ENCODE measurements around the gene HOMEZ.

Gene HOMEZ

DNA sequence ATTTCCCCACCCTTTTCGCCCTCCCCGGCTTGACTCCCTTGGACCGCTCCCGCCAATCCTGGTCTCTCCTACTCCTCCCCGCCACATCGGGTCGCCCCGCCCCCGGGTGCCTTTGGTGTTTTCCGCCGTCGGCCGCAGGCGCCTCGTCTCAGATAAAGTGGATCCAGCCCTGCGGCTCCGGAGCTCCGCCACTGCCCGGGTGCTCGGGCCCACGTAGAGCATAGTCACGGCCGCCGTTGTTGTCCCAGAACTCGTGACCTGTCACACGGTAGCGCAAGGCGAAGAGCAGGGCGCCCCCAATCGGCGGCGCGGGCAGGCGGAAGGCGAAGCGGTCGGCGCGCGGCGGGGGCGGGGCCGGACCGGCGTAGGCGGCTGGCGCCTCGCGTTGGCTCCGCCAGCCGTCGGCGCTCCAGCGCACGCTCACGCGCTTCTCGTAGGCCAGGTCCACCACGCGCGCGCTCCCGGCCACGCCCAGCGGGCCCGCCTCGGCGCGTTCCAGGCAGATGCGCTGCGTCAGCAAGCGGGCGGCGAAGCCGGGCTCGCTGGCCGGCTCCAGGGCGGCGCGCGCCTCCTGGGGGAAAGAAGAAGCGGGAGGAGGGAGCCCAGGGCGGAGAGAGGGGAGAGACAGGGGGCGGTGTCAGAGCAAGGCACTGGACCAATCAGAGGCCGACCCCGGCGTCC, 15.5 kb upstream of the HOMEZ start:
- H3K27ac Mint-ChIP-seq: peak overlapping the region; percentile 100
- H3K4me3 Mint-ChIP-seq: peak overlapping the region; percentile 97
- peaks cover 26% of the 10 kb centered on the region for H3K27me3 Mint-ChIP-seq
- peaks cover 24% of the 10 kb centered on the region for H3K36me3 Mint-ChIP-seq
- CTCF ChIA-PET: interaction anchor here (0.7 to 3.5 kb wide), 14 partner anchors 9 to 233 kb away, joined by 3 to 32 read pairs (median 4); partner anchors contain the start of genes ACIN1, HOMEZ and PABPN1
- peaks cover 36% of the 10 kb centered on the region for H3K4me1 Mint-ChIP-seq
- no peaks in the 10 kb centered on the region for H3K9me3 Mint-ChIP-seq
- DNase-seq: peak; percentile 97

DNA sequence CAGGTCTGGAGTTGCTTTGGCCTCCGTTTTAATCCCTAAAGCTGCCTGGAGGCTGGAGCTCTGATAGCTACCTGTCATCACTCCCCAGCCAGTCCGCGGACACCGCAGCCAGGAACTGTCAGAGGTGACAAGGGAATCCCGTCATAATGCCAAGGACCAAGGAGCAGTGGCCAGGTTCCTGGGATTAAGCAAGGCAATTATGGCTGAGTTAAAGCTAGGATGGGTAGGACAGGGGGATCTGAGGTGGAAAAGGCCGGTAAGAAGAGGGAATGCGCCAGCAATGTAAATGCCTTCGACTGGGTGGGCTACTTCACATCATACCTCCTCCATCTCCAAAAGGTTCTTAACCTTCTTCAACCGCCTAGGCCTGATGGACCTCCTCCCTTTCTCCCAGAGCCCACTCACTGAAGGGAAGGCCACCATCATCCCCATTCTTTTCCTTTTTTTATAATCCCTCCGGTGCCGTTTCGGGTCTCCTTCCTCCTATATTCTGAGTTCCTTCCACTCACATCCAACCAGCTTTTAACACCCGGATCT, 14.8 kb upstream of the HOMEZ start:
- Mint-ChIP-seq H3K27me3 (peaks cover 20% of the 10 kb centered on the region), H3K27ac (peak overlapping the region; percentile 96), H3K4me1 (peaks cover 35% of the 10 kb centered on the region), H3K9me3 (no peaks in the 10 kb centered on the region), H3K36me3 (peaks cover 24% of the 10 kb centered on the region), H3K4me3 (peak overlapping the region; percentile 97)
- DNase-seq: peak; percentile 46
- CTCF ChIA-PET: interaction anchor here (0.7 to 3.5 kb wide), 15 partner anchors 8 to 233 kb away, joined by 3 to 32 read pairs (median 4); partner anchors contain the start of genes ACIN1, HOMEZ and PABPN1

DNA sequence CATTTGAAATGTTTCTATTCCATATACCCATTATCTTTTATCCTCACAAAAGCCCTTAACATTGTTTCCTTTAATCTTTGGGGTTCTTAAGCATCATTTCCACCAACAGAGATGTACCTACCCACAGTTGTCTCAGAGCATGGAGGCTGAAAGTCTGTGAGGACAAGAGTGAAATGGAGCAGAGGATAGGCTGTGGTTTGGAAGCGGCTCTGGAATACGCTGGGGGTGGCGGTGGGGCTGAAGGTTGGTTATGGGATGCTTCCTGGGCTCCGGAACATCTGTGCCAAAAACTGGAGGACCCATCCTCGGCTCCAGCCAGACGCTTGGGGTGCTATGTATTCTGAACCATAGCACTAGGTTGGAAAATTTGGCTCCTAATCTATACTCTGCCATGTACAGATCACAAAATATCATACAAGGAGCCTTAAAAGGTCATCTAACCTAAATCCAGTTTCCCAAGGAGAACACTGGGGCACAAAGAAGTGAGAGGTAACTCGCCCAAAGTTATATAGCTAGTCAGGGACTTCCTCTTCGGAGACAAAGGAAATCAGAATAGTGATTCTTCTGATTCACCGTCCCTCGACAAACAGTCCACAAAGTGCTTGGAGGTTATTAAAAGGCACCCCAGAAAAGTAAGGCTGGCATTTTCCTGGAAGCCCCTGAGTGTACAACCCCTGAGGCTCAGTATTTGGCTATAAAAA, 14.2 kb upstream of the HOMEZ start:
- Mint-ChIP-seq H3K36me3 (peaks cover 28% of the 10 kb centered on the region), H3K27ac (peak overlapping the region; percentile 96), H3K9me3 (no peaks in the 10 kb centered on the region), H3K4me1 (peaks cover 38% of the 10 kb centered on the region), H3K27me3 (peaks cover 15% of the 10 kb centered on the region), H3K4me3 (peak overlapping the region; percentile 97)
- CTCF ChIA-PET: interaction anchor here (1.0 to 3.5 kb wide), 13 partner anchors 12 to 232 kb away, joined by 3 to 32 read pairs (median 6); partner anchors contain the start of genes ACIN1, HOMEZ and PABPN1
- DNase-seq: no peak

DNA sequence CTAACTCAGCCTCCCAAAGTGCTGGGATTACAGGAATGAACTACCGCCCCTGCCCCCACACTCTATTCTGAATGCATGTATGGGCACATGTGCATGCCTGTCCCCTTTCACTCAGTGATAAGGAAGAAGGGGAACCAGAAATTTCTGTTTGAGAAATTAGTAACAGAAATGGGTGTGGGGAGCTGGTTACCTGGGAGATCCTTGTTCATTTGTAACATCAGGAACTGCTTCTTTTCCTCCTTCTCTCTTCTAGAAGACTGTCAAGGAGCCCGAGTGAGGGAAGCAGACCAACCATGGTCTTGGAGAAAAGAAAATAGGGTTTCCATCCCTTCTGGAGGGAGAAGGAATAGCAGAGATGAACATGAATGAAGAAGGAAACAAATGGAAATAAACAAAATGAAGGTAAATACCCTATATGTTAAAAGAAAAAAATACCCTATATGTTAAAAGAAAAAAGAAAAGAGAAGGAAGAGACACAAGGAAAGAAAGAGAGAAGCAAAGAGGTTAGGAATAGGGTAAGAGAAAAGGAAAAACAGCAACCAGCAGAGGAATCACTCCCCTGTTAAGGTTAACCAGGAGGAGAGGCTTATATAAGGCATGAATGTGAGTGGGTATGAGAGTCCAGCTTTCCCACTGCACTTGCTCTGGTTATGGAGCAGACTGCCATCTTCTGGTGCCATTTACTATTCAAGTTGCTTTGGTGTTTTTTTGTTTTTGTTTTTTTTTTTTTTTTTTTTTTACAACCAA, 13.5 kb upstream of the HOMEZ start:
- peak; percentile 40 for DNase-seq

DNA sequence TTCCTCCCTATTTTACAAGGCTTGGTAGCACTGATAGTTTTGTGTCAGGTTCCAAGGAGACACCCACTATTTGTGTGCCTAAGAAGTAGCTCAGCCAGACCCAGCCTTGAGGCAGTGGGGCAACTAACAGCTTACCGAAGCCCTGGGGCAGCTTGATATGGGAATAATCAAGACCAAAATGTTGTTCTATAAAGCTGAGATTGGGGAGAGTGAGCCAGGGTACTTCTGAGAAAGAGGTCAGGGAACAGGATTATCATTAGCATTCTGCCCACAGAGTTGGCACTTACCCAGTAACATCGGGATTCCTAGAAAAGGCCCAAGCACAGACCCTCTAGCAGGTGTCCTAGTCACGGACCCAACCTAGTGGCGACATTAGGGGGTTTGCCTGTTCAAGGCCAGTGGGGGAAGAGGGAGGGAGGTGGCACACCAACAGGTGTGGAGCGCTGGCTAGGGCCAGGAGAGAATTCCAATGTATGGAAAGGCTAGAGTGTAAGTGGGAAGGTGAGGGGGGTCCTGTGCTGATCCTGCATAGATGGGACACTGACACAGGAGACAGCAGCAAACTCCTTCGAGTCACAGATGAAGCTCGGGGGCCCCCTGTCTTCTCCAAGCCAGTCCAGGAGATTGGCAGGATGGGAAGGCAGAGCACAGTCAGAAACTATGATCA, 11.8 kb upstream of the HOMEZ start:
- no peaks in the 10 kb centered on the region for H3K9me3 Mint-ChIP-seq
- H3K4me3 Mint-ChIP-seq: no peak overlapping the region
- H3K27me3 Mint-ChIP-seq: peaks cover 8% of the 10 kb centered on the region
- H3K36me3 Mint-ChIP-seq: peaks cover 26% of the 10 kb centered on the region
- peak overlapping the region; percentile 82 for H3K27ac Mint-ChIP-seq
- CTCF ChIA-PET: interaction anchor here (0.6 to 3.5 kb wide), 5 partner anchors 11 to 177 kb away, joined by 3 to 32 read pairs (median 6); partner anchors contain the start of genes HOMEZ and PABPN1
- peaks cover 36% of the 10 kb centered on the region for H3K4me1 Mint-ChIP-seq
- DNase-seq: no peak

More for the DNA sequence above, 13.5 kb upstream of the HOMEZ start:
- Mint-ChIP-seq H3K9me3 (no peaks in the 10 kb centered on the region), H3K4me3 (peak overlapping the region; percentile 97), H3K4me1 (peaks cover 44% of the 10 kb centered on the region), H3K27me3 (peaks cover 15% of the 10 kb centered on the region), H3K36me3 (peaks cover 28% of the 10 kb centered on the region), H3K27ac (peak overlapping the region; percentile 96)
- CTCF ChIA-PET: interaction anchor here (0.7 to 3.5 kb wide), 7 partner anchors 11 to 642 kb away, joined by 3 to 32 read pairs (median 8); partner anchors contain the start of gene HOMEZ

DNA sequence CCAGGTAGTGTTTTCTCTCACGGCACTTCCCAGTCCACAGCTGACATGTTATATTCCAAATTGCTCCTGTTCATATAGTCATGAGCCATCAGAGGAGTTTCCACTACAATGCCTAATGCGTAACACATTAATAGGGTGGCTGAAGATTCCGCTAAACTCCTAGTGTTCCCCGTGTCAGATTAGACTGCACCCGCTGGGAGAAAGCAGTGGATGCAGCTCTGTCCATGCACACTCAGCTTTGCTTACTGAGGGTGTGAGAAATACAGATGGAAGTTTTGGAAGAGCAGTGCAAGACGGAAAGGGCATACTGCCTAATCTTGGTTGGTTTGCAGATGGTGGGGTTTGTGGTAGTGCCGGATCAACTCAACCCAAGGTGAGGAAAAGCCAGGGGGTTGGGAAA, 11.2 kb upstream of the HOMEZ start:
- Mint-ChIP-seq H3K4me1 (peaks cover 33% of the 10 kb centered on the region), H3K9me3 (no peaks in the 10 kb centered on the region), H3K36me3 (peaks cover 24% of the 10 kb centered on the region), H3K4me3 (no peak overlapping the region), H3K27me3 (peaks cover 5% of the 10 kb centered on the region), H3K27ac (no peak overlapping the region)
- CTCF ChIA-PET: interaction anchor here (1.2 to 2.2 kb wide), 7 partner anchors 10 to 176 kb away, joined by 3 to 10 read pairs (median 3); partner anchors contain the start of genes HOMEZ and PABPN1
- no peak for DNase-seq

DNA sequence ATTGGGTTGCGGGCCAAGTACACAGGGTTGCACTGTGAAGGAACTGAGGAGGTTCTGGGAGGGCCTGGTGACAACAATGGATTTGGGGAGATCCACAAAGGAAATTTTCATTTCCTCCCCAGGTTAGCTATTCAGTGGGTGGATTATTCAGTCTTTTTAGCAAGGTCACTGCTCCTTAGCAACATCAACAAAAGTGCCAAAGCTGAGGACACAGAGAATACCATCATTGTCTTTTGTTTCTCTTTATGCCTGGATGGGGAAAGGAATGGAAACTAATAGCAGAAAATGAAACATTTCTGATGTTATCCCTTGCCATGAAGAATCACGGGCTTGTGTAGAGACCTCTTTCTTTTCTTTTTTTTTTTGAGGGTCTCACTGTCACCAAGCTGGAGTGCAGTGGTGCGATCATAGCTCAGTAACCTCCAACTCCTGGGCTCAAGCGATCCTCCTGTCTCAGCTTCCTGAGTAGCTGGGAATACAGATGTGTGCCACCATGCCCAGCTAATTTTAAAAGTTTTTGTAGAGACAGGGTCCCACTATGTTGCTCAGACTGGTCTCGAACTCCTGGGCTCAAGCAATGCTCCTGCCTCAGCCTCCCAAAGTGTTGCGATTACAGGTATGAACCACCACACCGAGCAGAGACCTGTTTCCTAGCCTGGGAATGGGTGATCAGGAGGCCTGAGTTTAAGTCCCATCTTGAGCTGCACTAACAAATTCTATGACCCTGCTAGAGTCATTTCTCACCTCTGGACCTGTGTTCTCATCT, 10.3 kb upstream of the HOMEZ start:
- no peak for DNase-seq
- Mint-ChIP-seq H3K36me3 (peaks cover 24% of the 10 kb centered on the region), H3K4me1 (peaks cover 33% of the 10 kb centered on the region), H3K27ac (no peak overlapping the region), H3K27me3 (peaks cover 5% of the 10 kb centered on the region), H3K4me3 (no peak overlapping the region), H3K9me3 (no peaks in the 10 kb centered on the region)
- CTCF ChIA-PET: interaction anchor here (0.8 to 2.7 kb wide), 9 partner anchors 9 to 175 kb away, joined by 3 to 10 read pairs (median 3); partner anchors contain the start of genes HOMEZ and PABPN1

DNA sequence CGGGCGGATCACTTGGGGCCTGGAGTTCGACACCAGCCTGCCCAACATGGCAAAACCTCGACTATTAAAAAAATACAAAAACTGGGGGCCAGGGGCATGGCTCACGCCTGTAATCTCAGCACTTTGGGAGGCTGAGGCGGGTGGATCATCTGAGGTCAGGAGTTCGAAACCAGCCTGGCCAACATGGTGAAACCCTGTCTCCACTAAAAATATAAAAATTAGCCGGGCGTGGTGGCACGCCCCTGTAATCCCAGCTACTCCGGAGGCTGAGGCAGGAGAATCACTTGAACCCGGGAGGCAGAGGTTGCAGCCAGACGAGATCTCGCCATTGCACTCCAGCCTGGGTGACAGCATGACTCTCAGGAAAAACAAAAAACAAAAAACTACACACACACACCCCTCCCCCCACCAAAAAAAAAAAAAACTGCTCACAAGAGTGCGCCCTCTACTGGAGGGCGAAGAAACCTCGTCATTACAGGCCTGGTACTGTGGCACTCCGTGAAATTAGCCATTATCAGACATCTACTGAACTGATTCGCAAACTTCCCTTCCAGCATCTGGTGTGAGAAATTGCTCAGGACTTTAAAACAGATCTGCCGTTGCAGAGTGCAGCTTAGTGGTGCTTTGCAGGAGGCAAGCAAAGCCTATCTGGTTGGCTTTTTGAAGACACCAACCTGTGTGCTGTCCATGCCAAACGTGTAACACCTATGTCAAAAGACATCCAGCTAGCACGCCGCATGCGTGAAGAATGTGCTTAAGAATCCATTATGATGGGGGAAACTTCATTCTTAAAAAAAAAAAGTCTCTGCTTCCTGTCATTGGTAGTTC, 9.0 kb upstream of the HOMEZ start:
- peaks cover 21% of the 10 kb centered on the region for H3K36me3 Mint-ChIP-seq
- no peak overlapping the region for H3K4me3 Mint-ChIP-seq
- H3K4me1 Mint-ChIP-seq: peaks cover 27% of the 10 kb centered on the region
- DNase-seq: peak; percentile 65
- CTCF ChIA-PET: interaction anchor here (0.6 to 2.7 kb wide), 10 partner anchors 9 to 1463 kb away, joined by 3 to 13 read pairs (median 4); partner anchors contain the start of gene HOMEZ
- H3K9me3 Mint-ChIP-seq: no peaks in the 10 kb centered on the region
- H3K27ac Mint-ChIP-seq: peak overlapping the region; percentile 79
- H3K27me3 Mint-ChIP-seq: peaks cover 5% of the 10 kb centered on the region

DNA sequence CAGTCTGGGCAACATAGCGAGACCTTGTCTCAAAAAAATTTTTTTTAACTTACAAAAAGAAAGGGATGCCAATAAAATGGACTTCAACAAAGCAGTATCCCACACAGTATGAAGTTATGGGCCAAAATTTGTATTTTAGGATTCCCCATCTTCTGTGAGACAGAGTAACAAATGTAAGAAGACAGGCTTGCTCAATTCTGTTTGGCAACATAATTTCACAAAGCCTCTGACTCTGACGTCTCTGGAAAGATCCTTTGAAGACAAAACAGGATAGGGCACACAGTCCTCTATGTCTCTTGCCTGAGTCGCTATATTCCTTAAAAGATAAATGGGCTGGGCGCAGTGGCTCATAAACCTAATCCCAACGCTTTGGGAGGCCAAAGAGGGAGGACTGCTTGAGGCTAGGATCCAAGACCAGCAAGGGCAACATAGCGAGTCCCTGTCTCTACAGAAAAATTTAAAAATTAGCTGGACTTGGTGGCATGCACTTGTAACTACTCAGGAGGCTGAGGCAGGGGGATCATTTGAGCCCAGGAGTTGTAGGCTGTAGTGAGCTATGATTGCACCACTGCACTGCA, 1.1 kb upstream of the HOMEZ start:
- Mint-ChIP-seq H3K4me3 (peak overlapping the region; percentile 98), H3K36me3 (peaks cover 5% of the 10 kb centered on the region), H3K4me1 (peaks cover 30% of the 10 kb centered on the region), H3K27me3 (peaks cover 6% of the 10 kb centered on the region), H3K9me3 (no peaks in the 10 kb centered on the region), H3K27ac (peak overlapping the region; percentile 94)
- CTCF ChIA-PET: interaction anchor here (1.0 to 2.5 kb wide), 9 partner anchors 8 to 273 kb away, joined by 4 to 16 read pairs (median 4); partner anchors contain the start of genes PABPN1 and PPP1R3E
- DNase-seq: no peak

DNA sequence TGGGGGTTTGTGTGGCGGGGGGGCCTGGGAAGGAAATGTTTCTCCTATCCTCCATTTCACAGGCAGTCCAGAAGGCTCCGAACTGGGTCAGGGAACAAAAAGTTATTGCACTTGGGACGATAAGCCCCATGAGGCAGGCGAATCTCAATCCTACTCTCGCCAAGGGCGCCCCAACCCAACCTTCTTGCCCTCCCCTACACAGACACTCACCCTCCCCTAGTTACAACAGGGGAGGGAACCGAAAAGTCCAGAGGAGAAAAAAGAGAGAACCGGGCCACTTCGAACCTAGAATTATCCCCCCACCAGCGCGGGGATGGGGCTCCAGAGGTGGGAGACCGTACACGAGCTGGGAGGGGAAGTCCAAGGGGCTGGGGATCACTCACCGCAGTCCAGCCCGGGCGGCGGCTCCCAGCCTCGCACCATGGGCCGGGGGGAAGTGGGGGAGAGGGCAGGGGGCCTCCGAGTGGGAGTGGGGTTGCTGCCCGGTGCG, 357 bp downstream of the HOMEZ start:
- peaks cover 6% of the 10 kb centered on the region for H3K27me3 Mint-ChIP-seq
- peaks cover 30% of the 10 kb centered on the region for H3K4me1 Mint-ChIP-seq
- H3K4me3 Mint-ChIP-seq: peak overlapping the region; percentile 98
- CTCF ChIA-PET: interaction anchor here (1.3 to 2.5 kb wide), 7 partner anchors 9 to 274 kb away, joined by 4 to 16 read pairs (median 5); partner anchors contain the start of genes PABPN1 and PPP1R3E
- peaks cover 5% of the 10 kb centered on the region for H3K36me3 Mint-ChIP-seq
- peak overlapping the region; percentile 92 for H3K27ac Mint-ChIP-seq
- no peaks in the 10 kb centered on the region for H3K9me3 Mint-ChIP-seq
- DNase-seq: no peak
